ENCODE data around the gene PKLR.
"Not testable (repeated sequence)": the region's sequence is repeated elsewhere in the genome, so short reads cannot be mapped to it uniquely, and the experiment has no call there.

The PKLR gene

DNA sequence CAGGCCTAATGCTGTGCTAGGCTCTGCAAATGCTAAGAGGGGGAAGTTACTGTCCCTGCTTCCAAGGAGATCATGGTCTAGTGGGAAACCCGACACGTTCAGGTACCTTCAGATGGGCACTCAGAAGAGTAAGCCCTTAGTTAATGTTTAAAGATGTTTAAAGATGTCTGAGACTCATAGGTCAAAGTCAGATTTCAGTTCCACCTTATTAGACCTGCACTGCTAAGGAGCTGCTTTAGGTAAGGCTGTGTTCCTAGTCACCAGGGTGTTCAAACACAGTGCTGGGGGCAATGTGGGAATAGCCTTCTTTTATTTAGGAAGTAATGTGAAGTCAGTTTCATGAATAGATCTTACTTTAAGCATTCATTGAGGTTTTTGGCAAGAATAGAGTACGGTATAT lies 15.7 kb upstream of the PKLR start:
- no peak for DNase-seq

- no peak for DNase-seq
Observed at GRCh38 chr1:155313261-155313660, 12.0 kb upstream of the PKLR start.

- DNase-seq = no peak
Observed at GRCh38 chr1:155309423-155310021, 8.3 kb upstream of the PKLR start.

GRCh38 chr1:155308493-155309422 lies 7.5 kb upstream of the PKLR start, which contains the start of gene FDPS:
Gene FDPS, plus strand, starts transcription at chr1:155308866. Its CDS starts 924 bp downstream, at chr1:155309790.
- peak; percentile 88 to 97 (median 95) for DNase-seq

- DNase-seq = no peak
Observed at GRCh38 chr1:155307247-155307740, 6.1 kb upstream of the PKLR start.

- no peak for DNase-seq
Observed at GRCh38 chr1:155305881-155306391, 4.7 kb upstream of the PKLR start.

- DNase-seq = no peak
Observed at GRCh38 chr1:155304558-155305063, 3.4 kb upstream of the PKLR start.

- DNase-seq = no peak
Observed at GRCh38 chr1:155300553-155301329, 497 bp downstream of the PKLR start.

DNA sequence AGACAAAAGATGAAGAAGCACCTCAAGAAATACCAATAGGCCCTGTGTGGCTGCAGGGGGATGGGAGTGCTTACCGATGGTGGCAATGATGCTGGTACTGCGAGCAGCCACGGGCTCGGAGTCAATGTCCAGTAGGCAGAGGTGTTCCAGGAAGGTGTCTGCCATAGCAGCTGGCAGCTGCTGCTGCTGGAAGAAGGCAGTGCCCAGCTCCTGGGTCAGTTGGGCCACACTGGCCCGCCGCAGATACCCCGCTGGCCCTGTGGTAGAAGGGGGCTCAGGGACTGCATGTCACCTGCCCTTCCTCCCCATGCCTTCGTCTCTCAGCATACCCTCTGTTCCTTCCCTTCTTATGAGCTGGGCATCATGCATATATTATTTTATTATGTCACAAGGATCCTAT lies 1.2 kb downstream of the PKLR start:
- DNase-seq = no peak

DNA sequence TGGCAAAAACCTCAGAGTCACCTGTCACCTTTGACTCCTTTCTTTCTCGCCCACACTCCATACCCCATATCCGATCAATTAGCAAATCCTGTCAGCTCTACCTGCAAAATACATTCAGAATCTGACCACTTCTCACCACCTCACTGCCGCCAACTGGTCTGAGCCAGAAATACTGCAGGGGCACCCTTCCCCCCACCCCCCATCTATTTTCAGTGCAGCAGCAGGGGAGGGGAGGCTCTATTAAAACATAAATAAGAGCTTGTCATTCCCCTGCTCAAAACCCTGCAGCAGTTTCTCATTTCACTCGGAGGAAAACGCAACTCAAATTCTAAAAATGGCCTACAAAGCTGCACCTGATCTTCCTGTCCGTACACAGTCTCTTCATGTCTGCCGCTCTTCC lies 3.9 kb downstream of the PKLR start:
- no peak for DNase-seq

GRCh38 chr1:155296661-155297060 lies 4.6 kb downstream of the PKLR start:
- no peak for DNase-seq

DNA sequence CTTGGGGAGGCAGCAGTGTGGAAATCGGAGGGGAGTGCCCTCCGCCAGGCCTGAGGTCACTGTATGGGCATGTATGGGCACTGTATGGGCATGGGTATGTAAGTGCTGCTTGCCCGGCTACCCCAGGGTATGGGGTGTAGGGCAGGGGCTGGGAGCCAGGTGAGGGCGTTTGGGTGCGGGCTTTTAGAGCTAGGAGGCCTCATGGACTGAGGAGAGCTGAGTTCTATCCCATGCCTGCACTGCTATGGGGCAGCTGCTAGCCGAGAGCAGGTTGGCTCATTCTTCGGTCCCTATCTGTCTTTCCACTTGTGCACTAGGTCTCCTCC lies 5.3 kb downstream of the PKLR start:
- DNase-seq = no peak

DNA sequence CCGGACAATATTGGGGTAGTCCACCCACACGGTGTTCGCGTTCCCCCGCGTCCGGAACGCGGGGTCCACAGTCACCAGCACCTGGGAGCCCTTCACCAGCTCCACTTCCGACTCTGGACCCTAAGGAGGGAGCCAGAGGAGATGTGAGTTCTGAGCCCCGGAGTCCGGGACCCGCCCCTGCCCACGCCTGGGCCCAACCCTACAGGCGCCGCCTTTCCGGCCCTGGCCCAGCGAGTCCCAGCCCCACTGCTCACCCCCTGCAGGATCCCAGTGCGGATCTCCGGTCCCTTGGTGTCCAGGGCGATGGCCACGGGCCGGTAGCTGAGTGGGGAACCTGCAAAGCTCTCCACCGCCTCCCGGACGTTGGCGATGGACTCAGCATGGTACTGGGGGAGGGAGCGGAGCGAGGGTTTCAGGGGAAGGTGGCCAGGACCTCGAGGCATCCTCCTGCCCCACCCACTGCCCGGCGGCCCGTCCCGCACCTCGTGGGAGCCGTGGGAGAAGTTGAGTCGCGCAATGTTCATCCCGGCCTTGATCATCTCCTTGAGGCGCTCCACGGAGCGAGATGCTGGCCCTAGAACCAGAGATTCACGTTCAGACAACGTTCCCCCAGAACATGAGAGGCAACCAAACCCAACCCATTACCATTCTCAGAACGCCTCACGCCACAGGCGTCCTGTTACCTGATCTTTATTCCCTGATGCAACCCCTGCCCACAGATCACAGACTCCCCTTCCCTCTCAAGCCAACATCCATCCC lies 5.9 kb downstream of the PKLR start:
- DNase-seq = no peak

DNA sequence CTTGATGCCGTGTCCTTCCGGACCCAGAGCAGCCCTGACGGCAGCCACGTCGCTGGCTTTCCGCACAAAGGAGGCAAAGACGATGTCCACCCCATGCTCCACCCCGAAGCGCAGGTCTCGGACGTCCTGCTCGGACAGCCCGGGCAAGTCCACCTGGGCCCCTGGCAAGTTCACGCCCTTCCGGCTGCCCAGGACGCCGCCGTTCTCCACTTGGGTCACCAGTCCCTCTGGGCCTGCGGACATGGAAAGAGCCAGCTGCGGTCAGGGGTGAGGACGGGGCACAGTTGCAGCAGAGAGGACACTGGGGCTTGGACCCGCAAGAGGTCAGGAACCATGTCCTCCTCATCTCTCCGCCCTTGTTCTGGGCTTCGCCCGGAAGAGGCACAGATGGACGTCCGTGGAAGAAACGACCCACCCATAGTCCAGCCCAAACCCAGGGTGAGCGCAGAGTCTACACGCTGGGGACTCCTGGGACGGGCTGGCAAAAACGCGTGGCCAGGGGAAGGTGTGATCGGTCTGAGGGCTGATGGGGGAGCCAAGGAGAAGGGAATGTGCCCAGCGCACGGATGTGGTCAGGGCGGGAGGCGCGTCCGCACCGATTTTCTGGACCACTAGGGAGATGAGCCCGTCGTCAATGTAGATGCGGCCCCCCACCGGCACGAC lies 6.6 kb downstream of the PKLR start:
- no peak for DNase-seq

DNA sequence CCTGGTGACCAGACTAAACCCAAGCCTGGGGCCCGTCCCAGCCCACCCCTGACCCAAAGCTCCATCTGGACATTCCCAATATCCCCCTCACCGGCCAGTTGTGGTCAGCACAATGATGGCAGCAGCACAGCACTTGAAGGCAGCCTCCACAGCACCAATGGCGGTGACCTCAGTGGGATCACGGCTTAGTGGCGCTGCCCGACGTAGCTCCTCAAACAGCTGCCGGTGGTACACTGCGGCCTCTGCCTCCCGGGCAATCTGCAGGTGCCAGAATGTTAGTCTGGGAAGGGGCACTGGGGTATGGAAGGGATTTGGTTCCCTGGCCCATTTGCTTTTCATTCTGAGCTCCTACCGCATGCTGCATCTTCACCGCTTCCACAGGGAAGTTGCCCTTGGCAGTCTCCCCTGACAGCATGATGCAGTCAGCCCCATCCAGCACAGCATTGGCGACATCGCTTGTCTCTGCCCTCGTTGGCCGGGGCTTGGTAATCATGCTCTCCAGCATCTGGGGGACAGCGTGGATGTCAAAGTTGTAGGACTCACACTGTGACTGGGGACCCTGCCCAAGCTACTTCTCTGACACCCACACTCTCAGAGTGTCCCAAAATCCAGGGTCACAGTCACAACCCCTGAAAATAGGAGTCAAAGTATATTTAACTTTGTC lies 8.0 kb downstream of the PKLR start:
- DNase-seq = no peak

DNA sequence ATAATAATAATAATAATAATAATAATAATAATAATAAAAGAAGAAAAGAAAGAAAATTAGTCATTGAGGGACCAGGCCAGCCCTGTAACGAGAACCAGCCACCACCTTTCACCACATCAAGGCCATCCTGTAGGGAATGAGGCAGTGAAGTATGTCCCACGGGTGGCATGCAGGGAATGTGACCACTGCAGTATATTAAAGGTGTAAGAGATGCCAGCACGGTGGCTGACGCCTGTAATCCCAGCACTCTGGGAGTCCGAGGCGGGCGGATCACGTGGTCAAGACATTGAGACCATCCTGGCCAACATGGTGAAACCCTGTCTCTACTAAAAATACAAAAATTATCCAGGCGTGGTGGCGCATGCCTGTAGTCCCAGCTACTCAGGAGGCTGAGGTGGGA lies 10.2 kb downstream of the PKLR start:
- not testable (repeated sequence) for DNase-seq

- no peak for DNase-seq
Observed at GRCh38 chr1:155287987-155288543, 13.2 kb downstream of the PKLR start.

DNA sequence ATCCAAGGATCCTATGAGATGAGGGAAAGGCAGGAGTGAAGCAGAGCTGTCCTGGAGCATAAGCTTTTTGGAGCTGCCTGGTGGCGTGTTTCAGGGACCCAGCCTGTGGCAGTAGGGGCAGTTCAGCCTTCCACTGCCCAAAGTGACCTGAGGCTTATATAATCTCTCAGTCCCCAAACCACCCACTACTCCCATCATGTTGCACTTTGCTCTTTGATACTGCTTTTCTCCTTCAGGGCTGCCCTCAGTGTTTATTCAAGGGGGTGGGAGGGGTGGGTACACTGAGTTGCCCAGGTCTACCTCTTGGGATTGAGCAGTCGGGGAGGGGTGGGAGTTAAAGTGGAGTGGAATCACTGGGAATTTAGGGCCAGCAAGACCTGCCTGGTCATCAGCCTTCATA lies 14.7 kb downstream of the PKLR start:
- no peak for DNase-seq

DNA sequence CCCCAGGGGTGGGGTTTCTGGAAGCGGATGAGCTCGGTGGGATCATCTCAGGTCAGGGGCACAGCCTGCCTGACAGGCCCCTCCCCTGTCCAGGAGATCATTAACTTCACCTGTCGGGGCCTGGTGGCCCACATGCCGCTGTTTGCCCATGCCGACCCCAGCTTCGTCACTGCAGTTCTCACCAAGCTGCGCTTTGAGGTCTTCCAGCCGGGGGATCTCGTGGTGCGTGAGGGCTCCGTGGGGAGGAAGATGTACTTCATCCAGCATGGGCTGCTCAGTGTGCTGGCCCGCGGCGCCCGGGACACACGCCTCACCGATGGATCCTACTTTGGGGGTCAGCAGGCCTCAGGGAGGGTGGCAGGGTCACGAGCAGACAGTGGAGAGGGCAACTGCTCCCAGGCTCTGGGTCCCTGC lies 15.6 kb downstream of the PKLR start:
- DNase-seq = no peak

GRCh38 chr1:155285063-155285462 lies 16.2 kb downstream of the PKLR start:
- DNase-seq = no peak

GRCh38 chr1:155284476-155284875 lies 16.8 kb downstream of the PKLR start:
- DNase-seq = no peak
